GM19238 (cell line): Measurements from ENCODE around the gene SPCS3.
"Not testable (repeated sequence)": the region's sequence is repeated elsewhere in the genome, so short reads cannot be mapped to it uniquely, and the experiment has no call there.

Experiments used
- DNase-seq: peaks from one replicate; pipeline ENCODE4 v3.0.0; 2011; ENCODE audit warnings: low spot score; ENCODE audit not compliant: insufficient read length

Gene SPCS3

DNA sequence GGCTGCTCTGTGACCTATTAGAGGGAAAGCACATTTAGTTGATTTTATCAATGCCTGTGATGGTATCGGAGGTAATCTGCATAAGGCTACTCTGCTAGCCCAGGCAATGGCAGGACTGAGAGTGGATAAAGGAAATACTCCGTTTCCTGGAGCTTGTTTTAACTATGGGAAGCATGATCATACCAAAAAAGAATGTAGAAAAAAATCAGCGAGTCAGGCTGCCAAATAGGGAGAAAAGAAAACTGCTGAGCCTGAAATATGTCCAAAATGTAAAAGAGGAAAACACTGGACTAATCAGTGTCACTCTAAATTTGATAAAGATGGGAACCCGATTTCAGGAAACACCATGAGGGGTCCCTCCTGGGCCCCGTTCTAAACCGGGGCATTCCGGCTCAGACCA, 25.6 kb downstream of the SPCS3 start:
- not testable (repeated sequence) for DNase-seq

DNA sequence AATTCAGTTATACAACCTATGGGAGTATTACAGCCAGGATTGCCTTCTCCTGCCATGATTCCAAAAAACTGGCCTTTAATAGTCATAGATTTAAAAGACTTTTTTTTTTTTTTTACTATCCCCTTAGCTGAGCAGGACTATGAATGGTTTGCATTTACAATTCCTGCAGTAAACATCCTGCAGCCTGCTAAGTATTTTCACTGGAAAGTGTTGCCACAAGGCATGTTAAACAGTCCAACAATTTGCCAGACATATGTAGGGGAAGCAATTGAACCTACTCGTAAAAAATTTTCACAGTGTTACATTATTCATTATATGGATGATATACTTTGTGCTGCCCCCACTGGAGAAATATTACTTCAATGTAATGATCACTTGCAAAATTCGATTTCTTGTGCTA, 27.1 kb downstream of the SPCS3 start:
- DNase-seq, result not testable (repeated sequence)

DNA sequence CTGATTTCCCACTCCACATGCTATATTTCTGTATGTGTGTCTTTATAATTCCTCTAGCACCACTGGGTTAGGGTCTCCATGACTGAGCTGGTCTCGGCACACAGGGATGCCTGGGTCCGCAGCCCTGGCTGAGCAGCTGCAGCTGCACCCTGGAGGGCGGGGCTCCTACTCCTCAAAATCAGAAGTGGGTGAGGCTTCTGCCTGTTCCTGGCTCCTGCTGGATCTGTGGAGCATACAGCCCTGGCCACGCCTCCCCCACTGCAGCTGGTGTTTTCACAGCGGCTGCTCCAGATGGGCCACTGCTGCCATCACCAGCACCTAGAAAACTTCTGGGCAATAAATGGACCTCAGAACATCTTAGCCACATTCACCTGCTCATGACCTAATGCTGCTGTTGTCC, 30.9 kb downstream of the SPCS3 start:
- DNase-seq, result no peak

DNA sequence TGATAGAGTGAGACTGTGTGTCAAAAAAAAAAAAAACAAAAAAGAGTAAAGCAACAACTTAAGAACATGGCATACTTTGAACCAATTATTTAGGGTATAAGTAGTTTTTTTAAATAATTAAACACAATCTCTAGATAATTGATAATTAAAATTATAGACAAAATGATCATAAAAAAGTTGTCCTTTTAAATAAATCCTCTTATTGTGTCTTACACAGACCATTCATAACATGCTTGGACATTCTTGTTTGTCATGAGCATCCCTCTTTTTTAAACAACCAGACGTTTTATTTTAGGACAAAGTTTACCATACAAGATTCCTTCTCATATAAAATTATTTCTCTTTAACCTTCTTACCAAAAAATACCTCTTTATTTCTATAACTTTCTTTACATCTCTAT, 35.1 kb downstream of the SPCS3 start:
- DNase-seq, result no peak

DNA sequence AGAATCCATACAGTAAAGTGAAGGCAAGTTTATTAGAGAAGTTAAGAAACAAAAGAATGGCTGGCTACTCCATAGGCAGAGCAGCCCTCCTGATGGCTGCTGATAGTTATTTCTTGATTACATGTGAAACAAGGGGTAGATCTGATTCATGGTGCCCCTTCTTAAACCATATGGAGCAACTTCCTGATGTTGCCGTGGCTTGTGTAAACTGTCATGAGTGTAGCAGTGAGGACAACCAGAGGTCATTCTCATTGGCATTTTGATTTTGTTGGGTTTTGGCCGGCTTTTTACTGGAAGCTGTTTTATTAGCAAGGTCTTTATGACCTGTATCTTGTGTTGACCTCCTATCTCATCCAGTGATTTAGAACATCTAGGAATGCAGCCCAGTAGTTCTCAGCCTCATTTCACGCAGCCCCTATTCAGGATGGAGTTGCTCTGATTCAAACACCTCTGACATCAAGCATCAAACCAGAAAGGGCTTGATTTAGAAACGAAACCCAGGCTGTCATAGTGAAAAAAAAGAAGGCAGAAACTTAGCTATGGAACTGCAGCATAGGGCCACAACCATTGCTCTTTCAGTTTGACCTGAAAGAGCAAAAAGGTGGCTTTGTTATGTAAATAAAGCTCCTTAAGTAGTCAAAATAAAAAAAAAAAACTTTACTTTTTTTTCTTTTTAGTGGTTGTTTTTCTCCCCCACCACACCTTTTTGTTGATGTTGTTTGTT, 37.8 kb downstream of the SPCS3 start:
- DNase-seq, result peak; percentile 14

DNA sequence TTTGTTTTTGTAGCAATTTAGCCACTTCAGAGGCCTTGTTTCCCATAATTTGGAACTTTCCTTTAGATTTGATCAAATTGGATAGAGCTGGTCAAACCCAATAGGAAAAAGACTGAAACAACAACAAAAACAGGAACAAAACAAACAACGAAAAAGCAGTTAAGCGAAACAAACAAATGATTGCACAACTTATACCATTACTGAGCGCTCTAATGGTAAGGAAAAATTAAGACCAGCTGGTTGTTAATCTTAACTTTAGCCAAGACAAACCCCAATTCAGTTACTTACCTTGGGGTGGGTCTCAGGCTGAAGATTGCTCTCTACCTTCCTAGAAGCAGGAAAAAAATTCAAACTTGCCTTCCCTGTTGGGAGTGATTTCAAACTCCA, 38.3 kb downstream of the SPCS3 start:
- DNase-seq, result no peak

DNA sequence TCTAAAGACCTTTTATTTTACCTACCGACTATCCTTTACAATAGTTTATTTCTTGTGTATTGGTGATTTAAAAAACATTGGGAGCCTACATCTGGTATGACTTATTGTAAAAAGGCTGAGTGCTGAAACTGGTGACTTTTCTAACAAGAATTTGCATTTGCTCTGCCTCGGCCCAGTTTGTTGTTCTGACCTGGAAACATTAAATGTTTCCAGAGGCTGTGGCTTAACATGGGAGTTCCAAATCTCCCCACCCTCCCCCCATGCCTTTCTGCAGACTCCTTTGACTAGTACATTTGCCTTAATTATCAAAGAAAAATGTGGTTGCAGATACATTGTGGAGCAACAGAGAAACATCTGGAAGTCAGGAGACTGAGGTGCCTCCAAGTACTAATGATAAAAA, 39.8 kb downstream of the SPCS3 start:
- DNase-seq, result no peak

DNA sequence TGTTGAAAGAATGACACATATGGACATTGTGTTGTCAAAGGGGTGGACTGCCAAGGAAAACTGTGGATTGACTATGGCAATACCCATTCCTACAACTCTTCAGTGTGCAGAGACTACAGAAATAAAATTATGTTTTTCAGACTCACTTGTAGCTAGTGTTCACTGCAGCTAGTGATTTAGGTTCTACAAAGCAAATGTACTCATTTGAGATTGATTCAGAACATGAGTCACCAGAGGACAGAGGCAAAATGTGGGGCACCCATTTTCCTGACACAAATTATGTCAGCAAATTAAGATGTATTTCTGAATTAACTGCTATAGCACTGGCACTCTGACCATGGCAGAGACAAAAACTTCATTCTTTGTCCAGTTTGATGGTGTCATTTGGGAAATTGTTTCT, 40.7 kb downstream of the SPCS3 start:
- no peak for DNase-seq

DNA sequence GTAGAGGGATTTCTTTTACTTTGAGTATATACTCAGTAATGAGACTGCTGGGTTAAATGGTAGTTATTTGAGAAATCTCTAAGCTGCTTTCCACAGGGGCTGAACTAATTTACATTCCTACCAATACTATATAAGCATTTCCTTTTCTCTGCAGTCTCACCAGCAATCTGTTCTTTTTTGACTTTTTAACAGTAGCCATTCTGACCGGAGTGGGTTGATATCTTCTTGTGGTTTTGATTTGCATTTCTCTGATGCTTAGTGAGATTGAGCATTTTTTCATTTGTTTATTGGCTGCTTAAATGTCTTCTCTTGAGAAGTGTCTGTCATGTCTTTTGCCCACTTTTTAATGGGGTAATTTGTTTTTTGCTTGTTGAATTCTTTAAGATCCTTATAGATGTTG, 43.3 kb downstream of the SPCS3 start:
- no peak for DNase-seq

DNA sequence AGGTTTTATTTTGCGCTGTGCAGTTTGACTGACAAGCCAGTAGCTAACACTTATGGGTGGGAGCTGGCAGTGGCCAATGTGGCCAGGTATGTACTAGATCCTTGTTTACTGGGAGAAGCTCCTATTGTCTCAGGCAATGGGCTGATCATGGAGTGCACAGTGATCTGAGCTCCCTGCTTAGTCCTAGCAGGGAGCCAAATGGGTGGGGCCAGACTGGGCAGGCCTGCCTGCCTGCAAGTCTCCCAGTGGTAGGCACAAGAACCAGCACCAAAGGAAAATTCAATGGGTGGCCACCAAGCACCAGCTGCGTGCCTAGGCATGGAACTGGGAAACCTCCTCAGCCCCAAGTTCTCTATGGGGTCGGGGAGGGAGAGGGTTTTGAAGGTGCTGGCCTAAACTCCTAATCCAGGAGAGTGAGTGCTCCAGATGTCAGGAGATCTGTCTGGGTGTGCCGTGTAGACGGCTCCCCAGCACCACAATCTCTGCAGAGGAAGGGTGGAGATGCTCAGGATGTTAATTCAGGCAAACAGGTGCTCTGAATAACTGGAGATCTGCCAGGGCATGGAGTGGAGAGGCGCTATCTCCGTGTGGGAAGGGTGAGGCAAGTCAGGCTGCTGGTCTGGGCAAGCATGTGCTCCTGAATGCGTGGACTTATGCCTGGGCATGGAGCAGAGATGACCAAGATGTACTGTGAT, 48.2 kb downstream of the SPCS3 start:
- no peak for DNase-seq

DNA sequence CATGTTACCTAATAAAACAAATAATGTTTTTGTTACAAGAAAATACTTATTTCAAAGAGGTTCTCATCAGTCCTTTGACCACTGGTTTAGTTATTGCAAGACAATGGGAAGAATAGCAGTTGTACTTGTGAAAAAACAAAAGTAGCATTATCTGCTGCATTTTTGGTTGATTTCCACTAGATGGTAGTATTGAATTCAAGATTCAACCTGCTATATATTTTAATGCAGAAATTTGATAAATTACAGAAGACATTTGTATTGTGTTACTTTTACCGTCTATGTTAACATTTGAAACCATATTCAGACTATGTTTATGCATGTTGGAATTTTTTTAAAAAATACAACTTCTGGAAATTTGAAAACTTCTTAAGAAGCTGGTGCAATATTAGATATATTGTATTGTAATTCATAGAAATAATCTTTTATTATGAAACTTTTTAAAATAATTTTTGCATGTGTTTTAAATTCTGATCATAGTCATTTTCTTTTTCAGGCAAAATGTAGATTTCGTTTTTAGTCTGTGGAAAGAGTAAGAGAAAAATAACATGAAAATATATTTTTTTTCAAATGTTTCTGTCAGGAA, 56.4 kb downstream of the SPCS3 start:
- DNase-seq, result no peak

DNA sequence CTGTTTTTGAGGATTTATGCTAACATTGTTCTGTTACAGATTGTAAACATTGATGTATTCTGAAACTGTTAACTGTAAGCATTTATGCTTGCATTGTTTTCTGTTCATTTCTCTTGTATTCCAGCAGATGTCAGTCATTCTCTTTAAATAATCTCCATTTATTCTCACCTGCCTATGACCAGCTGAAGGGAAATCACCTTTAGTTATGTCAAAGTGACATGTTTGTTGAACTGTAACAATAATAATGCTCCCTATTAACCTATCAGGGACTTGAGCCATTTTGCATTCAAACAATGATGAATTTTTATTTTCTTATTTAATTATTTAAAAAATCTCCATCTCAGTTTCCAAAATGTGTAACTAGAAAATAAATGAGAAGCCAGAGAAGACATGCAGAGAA, 58.0 kb downstream of the SPCS3 start:
- DNase-seq, result no peak

DNA sequence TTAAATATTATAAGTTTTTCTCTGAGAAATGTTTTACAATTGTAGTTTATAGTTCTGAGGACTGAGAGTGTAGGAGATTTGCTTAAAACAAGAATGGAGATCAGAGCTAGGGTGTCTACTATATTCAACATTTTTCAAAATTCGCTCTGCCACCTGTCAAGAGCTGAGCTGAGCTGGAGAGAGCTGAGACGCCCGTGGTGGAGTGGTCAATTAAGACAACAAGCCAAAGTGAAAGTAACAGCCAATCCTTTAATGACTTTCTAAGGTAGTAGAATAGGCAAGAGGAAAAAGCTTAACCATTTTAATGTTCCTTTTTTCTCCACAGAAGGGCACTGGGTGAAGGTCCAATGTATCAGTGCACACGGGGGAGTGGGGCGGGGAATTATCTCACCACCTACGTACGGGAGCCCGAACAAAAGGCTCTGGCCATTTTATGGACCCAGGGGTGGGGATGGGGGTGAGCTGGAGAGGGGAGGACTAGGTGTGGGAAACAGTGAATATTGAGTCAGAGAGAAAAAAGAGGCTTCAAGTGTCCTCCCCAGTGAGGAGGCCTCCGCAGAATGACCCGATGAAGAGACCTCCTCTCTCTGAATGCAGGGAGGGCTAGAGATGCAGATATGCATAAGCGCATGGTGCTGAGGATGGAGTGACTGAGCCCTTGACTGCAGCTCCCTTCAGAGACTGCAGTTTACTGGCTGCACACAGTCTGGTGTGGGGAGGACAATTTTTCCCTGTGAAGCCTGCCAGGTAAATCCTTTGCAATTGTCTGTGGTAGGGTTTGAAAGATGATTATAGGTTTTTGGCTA, 60.8 kb downstream of the SPCS3 start:
- no peak for DNase-seq
